Body of pancreas (tissue), 4 donors: ENCODE data around the gene CDC42BPA. TPM values are rescaled to one million over a fixed set of nuclear protein-coding genes. Genes with fewer than 3 reads are reported as not detected.
"Not testable (repeated sequence)": the region's sequence is repeated elsewhere in the genome, so short reads cannot be mapped to it uniquely, and the experiment has no call there.

Experiments used
- ATAC-seq: fragments of 150-250 bp; one replicate; pipeline ENCODE4 v1.9.1; 2016
- DNase-seq, 4 donors: peaks; one replicate each; pipeline ENCODE4 v3.0.0-alpha.2; 2019
- H3K27ac ChIP-seq, 4 donors: fragments of 200-600 bp; sonication (generic); 1 replicate in 3 of 4; 2 replicates in 1 of 4; pipeline versions ENCODE4 v1.5.1 to v1.6.1; 2016 to 2019; ENCODE audit warnings: mild to moderate bottlenecking in 1 of 4, mixed read lengths in 1 of 4, moderate library complexity in 1 of 4
- H3K27me3 ChIP-seq, 2 donors: fragments of 200-600 bp; sonication (generic); one replicate each; pipeline ENCODE4 v1.6.0; 2016; ENCODE audit warnings: mild to moderate bottlenecking in 1 of 2
- H3K36me3 ChIP-seq, 2 donors: fragments of 200-600 bp; sonication (generic); replicated peaks in 1 of 2; 2 replicates each; pipeline ENCODE4 v1.5.1; 2016; ENCODE audit warnings: low read depth in 2 of 2; ENCODE audit not compliant: insufficient read depth in 1 of 2
- H3K4me1 ChIP-seq: fragments of 200-600 bp; sonication (generic); one replicate; pipeline ENCODE4 v1.6.0; 2016
- H3K4me3 ChIP-seq, 2 donors: fragments of 200-600 bp; sonication (generic); 1 replicate in 1 of 2; 2 replicates in 1 of 2; pipeline ENCODE4 v1.5.1; 2016 to 2019
- H3K9me3 ChIP-seq, 3 donors: fragments of 200-600 bp; sonication (generic); 1 replicate in 2 of 3; 2 replicates in 1 of 3; pipeline ENCODE4 v1.5.1; 2016
- CTCF ChIP-seq, 7 experiments: fragments of 450-650 bp in 4 of 7; fragments of 200-600 bp in 3 of 7; sonication (generic) in 3 of 7; IDR thresholded peaks; one replicate each; pipeline ENCODE4 v1.5.1; 2016 to 2019; ENCODE audit warnings: antibody characterized with exemption in 7 of 7
- POLR2A ChIP-seq, 3 donors: fragments of 450-650 bp; IDR thresholded peaks; one replicate each; pipeline ENCODE4 v1.6.1; 2016; ENCODE audit warnings: antibody characterized with exemption in 3 of 3, mild to moderate bottlenecking in 2 of 3
- WGBS, 2 donors: methylation state at CpG; one replicate each; pipeline ENCODE4 v1.1.5; 2017; 5-methylcytosine and 5-hydroxymethylcytosine counted together
- intact Hi-C: fragments of 100-400 bp; cut with DNase I; formaldehyde crosslinking; loops from one replicate; pipeline ENCODE4 v1.15.1; 2023
- total RNA-seq, 2 donors: library from RNA; depleted of rRNA; stranded (reverse); fragments of >200 nt; gene quantifications; one replicate each; pipeline ENCODE4 v1.1.0, GENCODE V29; 2016

The CDC42BPA gene
- total RNA-seq, 2 donors from 2014 or later: 35.9 to 37.6 TPM

DNA sequence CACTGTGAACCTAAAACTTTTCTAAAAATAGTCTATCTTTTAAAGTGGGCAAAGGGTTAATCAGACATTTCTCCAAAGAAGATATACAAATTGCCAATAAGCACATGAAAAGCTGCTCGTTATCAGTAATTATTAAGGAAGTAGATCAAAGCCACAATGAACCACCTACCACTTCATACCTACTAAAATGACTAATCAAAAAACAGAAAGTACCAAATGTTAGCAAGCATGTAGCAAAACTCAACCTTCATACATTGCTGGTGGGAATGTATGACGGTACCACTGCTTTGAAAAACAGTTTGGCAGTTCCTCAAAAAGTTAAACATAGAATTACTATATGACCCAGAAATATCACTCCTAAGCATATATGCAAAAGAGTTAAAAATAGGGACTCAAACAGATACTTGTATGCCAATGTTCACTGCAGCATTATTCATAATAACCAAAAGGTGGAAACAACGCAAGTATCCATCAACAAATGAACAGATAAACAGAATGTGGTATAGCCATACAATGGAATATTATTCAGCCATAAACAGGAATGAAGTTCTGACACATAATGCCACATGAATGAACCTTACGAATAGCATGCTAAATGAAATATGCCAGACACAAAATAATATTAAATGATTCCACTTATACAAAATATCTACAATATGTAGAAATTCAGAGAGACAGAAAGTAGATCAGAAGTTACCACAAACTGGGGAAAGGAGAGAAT lies 21.1 kb downstream of the CDC42BPA start:
- Histone ChIP-seq H3K4me3 (no peak overlapping the region), H3K27ac (no peak overlapping the region), H3K9me3 (no peaks in the 10 kb centered on the region), H3K4me1 (peaks cover 28% of the 10 kb centered on the region), H3K27me3 (no peaks in the 10 kb centered on the region), H3K36me3 (no peaks in the 10 kb centered on the region)
- WGBS, 2 donors: 90 to 95% methylated on average over 4 of the region's 4 CpGs
- no peak for ATAC-seq
- DNase-seq: no peak
- TF ChIP-seq CTCF (IDR thresholded peaks at IDR 0.05) (no peak), POLR2A (IDR thresholded peaks at IDR 0.05) (no peak)
- intact Hi-C loops: no loop called here

DNA sequence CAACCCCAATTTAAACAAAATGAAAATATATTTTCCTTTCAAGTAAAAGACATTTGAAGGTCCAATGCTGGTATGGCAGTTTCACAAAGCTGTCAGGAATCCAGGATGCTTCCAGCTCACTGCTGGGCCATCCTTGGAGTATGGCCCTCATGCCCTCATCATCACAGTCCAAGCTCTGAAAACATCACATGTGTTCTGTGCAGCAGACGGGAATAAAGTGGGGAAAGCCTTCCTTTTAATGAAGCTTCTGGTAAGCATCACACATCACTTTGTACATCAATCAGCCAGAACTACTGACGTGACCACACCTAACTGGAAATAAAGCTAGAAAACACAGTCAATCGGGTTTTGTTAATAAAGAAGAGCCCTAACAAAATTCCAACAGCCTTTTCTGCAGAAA lies 22.7 kb downstream of the CDC42BPA start:
- Histone ChIP-seq H3K27ac (no peak overlapping the region), H3K4me3 (no peak overlapping the region), H3K27me3 (no peaks in the 10 kb centered on the region), H3K9me3 (no peaks in the 10 kb centered on the region), H3K4me1 (peaks cover 28% of the 10 kb centered on the region), H3K36me3 (no peaks in the 10 kb centered on the region)
- intact Hi-C loops: no loop called here
- 80 to 84% methylated on average over 3 of the region's 3 CpGs for WGBS, 2 donors
- TF ChIP-seq POLR2A (IDR thresholded peaks at IDR 0.05) (no peak), CTCF (IDR thresholded peaks at IDR 0.05) (no peak)
- ATAC-seq (no peak), DNase-seq (no peak)

DNA sequence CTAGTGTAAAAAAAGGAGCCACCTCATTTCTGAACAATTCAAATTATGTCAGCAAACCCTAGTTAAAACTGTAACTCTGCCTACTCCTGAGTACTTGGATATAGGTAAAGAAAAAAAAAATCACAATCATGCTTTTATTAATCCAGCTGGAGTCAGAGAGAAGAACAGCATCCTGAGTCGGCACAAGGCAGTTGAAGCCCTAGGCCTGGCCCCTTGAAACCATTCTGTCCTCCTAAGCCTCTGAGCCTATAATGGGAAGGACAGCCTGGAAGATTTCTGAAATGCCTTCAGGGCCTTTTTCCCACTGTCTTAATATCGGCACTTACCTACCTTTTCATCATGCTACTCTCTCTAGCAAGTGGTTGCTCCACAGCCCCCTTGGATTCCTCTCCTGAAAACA lies 32.5 kb downstream of the CDC42BPA start:
- TF ChIP-seq POLR2A (IDR thresholded peaks at IDR 0.05) (no peak), CTCF (IDR thresholded peaks at IDR 0.05) (no peak)
- no peak overlapping the region for H3K27ac ChIP-seq
- no peaks in the 10 kb centered on the region for H3K36me3 ChIP-seq
- H3K9me3 ChIP-seq: no peaks in the 10 kb centered on the region
- no peaks in the 10 kb centered on the region for H3K27me3 ChIP-seq
- ATAC-seq (no peak), DNase-seq (no peak)
- intact Hi-C loops: no loop called here
- H3K4me1 ChIP-seq: peaks cover 4% of the 10 kb centered on the region
- WGBS, 2 donors: 96 to 98% methylated on average over 2 of the region's 2 CpGs
- no peak overlapping the region for H3K4me3 ChIP-seq

GRCh38 chr1:227281371-227281770 lies 36.9 kb downstream of the CDC42BPA start:
- DNase-seq: no peak
- Histone ChIP-seq H3K36me3 (no peaks in the 10 kb centered on the region), H3K9me3 (no peaks in the 10 kb centered on the region), H3K4me3 (no peak overlapping the region), H3K4me1 (peaks cover 4% of the 10 kb centered on the region), H3K27ac (no peak overlapping the region), H3K27me3 (no peaks in the 10 kb centered on the region)
- 89 to 100% methylated on average over 1 of the region's 1 CpG for WGBS, 2 donors
- ATAC-seq: no peak
- intact Hi-C loops: no loop called here
- TF ChIP-seq CTCF (IDR thresholded peaks at IDR 0.05): no peak
- TF ChIP-seq POLR2A (IDR thresholded peaks at IDR 0.05): no peak

GRCh38 chr1:227280836-227281235 lies 37.5 kb downstream of the CDC42BPA start:
- intact Hi-C loops: no loop called here
- Histone ChIP-seq H3K4me3 (no peak overlapping the region), H3K36me3 (no peaks in the 10 kb centered on the region), H3K4me1 (peaks cover 4% of the 10 kb centered on the region), H3K27ac (no peak overlapping the region), H3K27me3 (no peaks in the 10 kb centered on the region), H3K9me3 (no peaks in the 10 kb centered on the region)
- 86 to 92% methylated on average over 1 of the region's 1 CpG for WGBS, 2 donors
- no peak for DNase-seq
- TF ChIP-seq POLR2A (IDR thresholded peaks at IDR 0.05) (no peak), CTCF (IDR thresholded peaks at IDR 0.05) (no peak)
- ATAC-seq: no peak

GRCh38 chr1:227276156-227276693 lies 42.1 kb downstream of the CDC42BPA start:
- DNase-seq, H3K36me3 ChIP-seq, H3K9me3 ChIP-seq, ATAC-seq, H3K4me1 ChIP-seq, H3K27me3 ChIP-seq, H3K4me3 ChIP-seq, H3K27ac ChIP-seq, intact Hi-C loops: not testable (repeated sequence)
- WGBS, 2 donors: 97 to 99% methylated on average over 14 to 41 of the region's 44 CpGs
